ENCODE measurements around the gene ELF4. TPM values are rescaled to one million over a fixed set of nuclear protein-coding genes. Genes with fewer than 3 reads are reported as not detected.

Gene ELF4
- total and polyA plus RNA-seq, 2 of the 13 experiments (the other 11 are each of a cell fraction or from before 2014, with no cell fraction given) = 1.3 to 2.6 TPM

DNA sequence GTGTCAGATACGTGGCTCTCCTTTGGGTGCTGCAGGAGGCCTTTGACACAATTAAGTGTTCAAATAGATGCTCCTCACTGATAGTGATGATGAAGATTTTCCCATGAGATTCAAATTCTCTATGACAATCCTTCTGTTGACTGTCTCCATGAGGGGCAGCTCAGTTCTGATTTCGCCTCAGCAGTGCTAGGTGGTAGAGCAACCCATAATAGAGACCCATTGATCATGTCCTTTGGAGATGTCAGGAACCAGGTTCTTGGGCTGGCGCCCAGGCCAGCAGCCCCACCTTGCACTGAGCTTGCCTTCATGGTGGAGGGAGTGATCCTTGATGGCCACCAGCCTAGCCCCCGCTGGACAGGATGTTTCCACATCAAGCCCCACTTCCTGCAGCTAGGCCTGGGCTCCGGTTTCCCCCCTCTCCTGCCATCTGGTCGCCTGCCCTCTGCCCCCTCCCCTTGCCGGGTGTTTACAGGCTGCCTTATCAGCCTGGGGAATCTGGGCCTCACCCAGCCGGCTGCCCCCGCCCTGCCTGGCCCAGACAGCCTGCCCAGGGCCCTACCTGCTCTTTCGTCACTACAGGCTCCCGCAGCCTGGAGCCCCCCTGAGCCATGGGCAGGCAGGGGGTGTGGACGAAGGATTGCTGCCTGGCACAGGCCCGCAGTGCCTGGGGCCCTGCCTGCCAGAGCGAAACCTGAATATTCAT lies 12.6 kb downstream of the ELF4 start (continued):
- no peak for TF ChIP-seq REST (IDR thresholded peaks at IDR 0.05; ENCODE audit: borderline replicate concordance in 1 of 2, low read depth in 1 of 2, low read length in 2 of 2)
- no peak for TF ChIP-seq KMT2B (CRISPR knock-in tag; IDR thresholded peaks at IDR 0.05)
- no peak for TF ChIP-seq SATB2 (CRISPR knock-in tag; IDR thresholded peaks at IDR 0.05)
- TF ChIP-seq IRF2 (CRISPR knock-in tag; IDR thresholded peaks at IDR 0.05) = no peak
- no peak for TF ChIP-seq ETV6 (CRISPR knock-in tag; conservative IDR thresholded peaks at IDR 0.05)
- TF ChIP-seq PATZ1 (CRISPR knock-in tag; IDR thresholded peaks at IDR 0.05) = peak; percentile 86
- TF ChIP-seq FOXA3 (CRISPR knock-in tag; IDR thresholded peaks at IDR 0.05) = peak; percentile 70
- TF ChIP-seq, protein P1, sequence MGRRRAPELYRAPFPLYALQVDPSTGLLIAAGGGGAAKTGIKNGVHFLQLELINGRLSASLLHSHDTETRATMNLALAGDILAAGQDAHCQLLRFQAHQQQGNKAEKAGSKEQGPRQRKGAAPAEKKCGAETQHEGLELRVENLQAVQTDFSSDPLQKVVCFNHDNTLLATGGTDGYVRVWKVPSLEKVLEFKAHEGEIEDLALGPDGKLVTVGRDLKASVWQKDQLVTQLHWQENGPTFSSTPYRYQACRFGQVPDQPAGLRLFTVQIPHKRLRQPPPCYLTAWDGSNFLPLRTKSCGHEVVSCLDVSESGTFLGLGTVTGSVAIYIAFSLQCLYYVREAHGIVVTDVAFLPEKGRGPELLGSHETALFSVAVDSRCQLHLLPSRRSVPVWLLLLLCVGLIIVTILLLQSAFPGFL (CRISPR knock-in tag; IDR thresholded peaks at IDR 0.05) = no peak
- TF ChIP-seq ZNF230 (CRISPR knock-in tag; IDR thresholded peaks at IDR 0.05) = no peak
- TF ChIP-seq FOXC1 (CRISPR knock-in tag; IDR thresholded peaks at IDR 0.05; ENCODE audit: borderline replicate concordance) = no peak
- no peak for TF ChIP-seq ZNF468 (CRISPR knock-in tag; IDR thresholded peaks at IDR 0.05)
- TF ChIP-seq ZNF709 (CRISPR knock-in tag; IDR thresholded peaks at IDR 0.05) = 0 out of 2 replicates have a peak, but pooled peaks have one; percentile 27
- no peak for TF ChIP-seq ZNF549 (CRISPR knock-in tag; IDR thresholded peaks at IDR 0.05)
- TF ChIP-seq ZNF629 (CRISPR knock-in tag; conservative IDR thresholded peaks at IDR 0.05) = 0 out of 2 replicates have a peak, but pooled peaks have one; percentile 12
- no peak for TF ChIP-seq ZNF597 (CRISPR knock-in tag; IDR thresholded peaks at IDR 0.05)
- no peak for TF ChIP-seq NAIF1 (CRISPR knock-in tag; IDR thresholded peaks at IDR 0.05; ENCODE audit: borderline replicate concordance)
- no peak for TF ChIP-seq HNRNPUL1 (IDR thresholded peaks at IDR 0.05; ENCODE audit: low read depth, low read length)
- TF ChIP-seq ZMYM3 (CRISPR knock-in tag; IDR thresholded peaks at IDR 0.05) = 0 out of 2 replicates have a peak, but pooled peaks have one; percentile 26
- TF ChIP-seq SMARCC2 (IDR thresholded peaks at IDR 0.05) = no peak
- TF ChIP-seq GABPB1 (CRISPR knock-in tag; IDR thresholded peaks at IDR 0.05) = peak; percentile 68
- no peak for TF ChIP-seq FLYWCH1 (CRISPR knock-in tag; IDR thresholded peaks at IDR 0.05)

Data from HepG2 (cell line).